Neural progenitor cell (in vitro differentiated cells): Measurements from ENCODE around the gene PSORS1C2.

Experiments used
- CTCF ChIP-seq: fragments of 200-600 bp; sonication (generic); IDR thresholded peaks from 2 replicates; pipeline ENCODE4 v1.5.1; 2017; ENCODE audit warnings: antibody characterized with exemption, mild to moderate bottlenecking
- EZH2 ChIP-seq: fragments of 200-600 bp; sonication (generic); IDR thresholded peaks from 2 replicates; pipeline ENCODE4 v1.6.1; 2017; ENCODE audit warnings: antibody characterized with exemption, mild to moderate bottlenecking, moderate library complexity
- EZH2phosphoT487 ChIP-seq: fragments of 200-600 bp; sonication (generic); IDR thresholded peaks from 2 replicates; pipeline ENCODE4 v1.6.1; 2017; ENCODE audit warnings: antibody characterized with exemption

GRCh38 chr6:31179896-31180295, 41.0 kb upstream of the PSORS1C2 start:
- TF ChIP-seq CTCF (no peak), EZH2 (no peak), EZH2phosphoT487 (no peak)
